ENCODE results near the gene COQ5.

GRCh38 chr12:120465756-120466155 is 63.2 kb downstream of the COQ5 start:
- TF ChIP-seq CTCF (IDR thresholded peaks at IDR 0.05), result no peak
- no peak for TF ChIP-seq POLR2A (IDR thresholded peaks at IDR 0.05)

Measured in breast epithelium (tissue), 3 donors.